PFSK-1 (cell line): Measurements from ENCODE around the gene PARD3B.

Experiments
- POLR2AphosphoS5 ChIP-seq: IDR thresholded peaks from 2 replicates; pipeline ENCODE4 v1.6.1; 2012; ENCODE audit warnings: low read depth, mild to moderate bottlenecking, control low read depth, low read length, moderate library complexity
- REST ChIP-seq, 2 experiments: IDR thresholded peaks; 2 replicates each; pipeline versions ENCODE4 v1.6.1 to v1.8.0; 2011 to 2012; ENCODE audit warnings: low read depth in 2 of 2, low read length in 2 of 2, control low read depth in 1 of 2, inconsistent platforms in 1 of 2, mild to moderate bottlenecking in 1 of 2, moderate library complexity in 1 of 2; ENCODE audit not compliant: insufficient read depth in 1 of 2

GRCh38 chr2:204948822-204949221, 403.5 kb downstream of the PARD3B start:
- TF ChIP-seq POLR2AphosphoS5, result no peak
- no peak for TF ChIP-seq REST (IDR thresholded peaks at IDR 0.05; ENCODE audit: insufficient read depth in 1 of 2, low read depth in 2 of 2, low read length in 2 of 2)
